ENCODE results near the gene GOLGA8T.
"Not testable (repeated sequence)": the region's sequence is repeated elsewhere in the genome, so short reads cannot be mapped to it uniquely, and the experiment has no call there.

Gene GOLGA8T

DNA sequence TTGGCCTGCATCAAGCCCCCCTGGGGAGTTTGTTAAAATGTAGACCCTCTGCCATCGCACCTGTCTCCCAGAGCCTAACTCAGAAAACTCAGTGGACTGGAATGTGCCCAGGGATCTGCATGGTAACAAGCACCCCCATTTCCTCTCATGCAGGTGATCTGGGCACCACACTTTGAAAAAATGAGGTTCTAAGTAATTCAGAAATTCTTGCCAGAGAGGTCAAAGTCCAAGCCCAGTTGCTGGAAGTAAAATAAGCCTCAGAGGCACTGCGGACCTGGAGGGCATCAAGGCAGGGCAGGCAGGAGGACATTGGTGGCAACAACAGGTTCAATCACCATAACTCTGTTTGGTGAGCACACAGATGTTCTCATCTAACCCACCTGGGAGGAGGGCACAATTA, 33.0 kb downstream of the GOLGA8T start:
- not testable (repeated sequence) for H2BK120ac ChIP-seq (ENCODE audit: low read depth, low read length); H3K14ac ChIP-seq (ENCODE audit: low read length); H2BK12ac ChIP-seq (ENCODE audit: low read length); H3K4me1 ChIP-seq (ENCODE audit: control insufficient read depth in 2 of 2, insufficient read depth in 1 of 2, low read depth in 1 of 2, low read length in 2 of 2); H3K4me2 ChIP-seq (ENCODE audit: insufficient read depth, low read length, poor library complexity, severe bottlenecking); H3K4me3 ChIP-seq (ENCODE audit: low read length in 2 of 2); H3K27ac ChIP-seq (replicated peaks; ENCODE audit: low read length); H2BK15ac ChIP-seq (ENCODE audit: low read length); H3K27me3 ChIP-seq (ENCODE audit: control insufficient read depth in 3 of 3, insufficient read depth in 3 of 3, low read depth in 1 of 3, low read length in 3 of 3); H4K91ac ChIP-seq (ENCODE audit: low read depth, low read length, poor library complexity); H4K8ac ChIP-seq (ENCODE audit: low read depth, low read length); H3K4ac ChIP-seq (ENCODE audit: low read length); H2AFZ ChIP-seq (ENCODE audit: low read length); H3K36me3 ChIP-seq (replicated peaks in 1 of 2; ENCODE audit: control insufficient read depth in 2 of 2, insufficient read depth in 2 of 2, low read length in 2 of 2); H3K23ac ChIP-seq (ENCODE audit: low read depth, low read length, poor library complexity); H2AK5ac ChIP-seq (ENCODE audit: low read depth, low read length); H3K9me3 ChIP-seq (replicated peaks in 1 of 2; ENCODE audit: control insufficient read depth in 2 of 2, insufficient read depth in 1 of 2, low read depth in 1 of 2, low read length in 2 of 2); H3K9ac ChIP-seq (ENCODE audit: low read depth, low read length, poor library complexity); H3K79me1 ChIP-seq (ENCODE audit: low read depth, low read length); H2BK5ac ChIP-seq (ENCODE audit: low read length); DNase-seq (ENCODE audit: low spot score); H3K18ac ChIP-seq (ENCODE audit: low read length)
- no CpG with 5 or more reads among the region's 2 CpGs for WGBS, 2 donors (ENCODE audit: extremely low coverage in 2 of 2, insufficient read length in 2 of 2, insufficient replicate concordance in 1 of 2)

DNA sequence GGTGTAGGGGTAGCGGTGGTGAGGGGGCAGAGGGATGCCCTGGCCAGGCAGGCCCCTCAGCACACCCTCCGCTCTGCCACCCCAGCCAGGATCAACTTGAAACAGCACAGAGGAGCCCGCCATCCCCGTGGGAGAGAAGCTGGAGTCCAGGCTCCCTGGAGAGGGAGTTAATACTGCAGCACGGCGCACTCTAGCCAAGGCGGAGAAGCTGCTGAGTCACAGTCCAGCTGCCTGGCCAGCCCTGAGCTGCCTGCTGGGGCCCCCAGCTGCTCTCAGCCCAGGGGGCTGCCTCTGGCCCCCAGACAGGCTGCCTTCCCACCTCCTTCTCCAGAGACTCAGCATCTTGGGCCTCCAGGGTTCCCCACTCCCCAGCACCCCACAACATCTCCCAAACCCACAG, 36.6 kb downstream of the GOLGA8T start:
- H2BK120ac ChIP-seq (ENCODE audit: low read depth, low read length); H3K4ac ChIP-seq (ENCODE audit: low read length); H3K4me1 ChIP-seq (ENCODE audit: control insufficient read depth in 2 of 2, insufficient read depth in 1 of 2, low read depth in 1 of 2, low read length in 2 of 2); H3K23ac ChIP-seq (ENCODE audit: low read depth, low read length, poor library complexity); H3K4me3 ChIP-seq (ENCODE audit: low read length in 2 of 2); H3K36me3 ChIP-seq (replicated peaks in 1 of 2; ENCODE audit: control insufficient read depth in 2 of 2, insufficient read depth in 2 of 2, low read length in 2 of 2); H2AK5ac ChIP-seq (ENCODE audit: low read depth, low read length); H2BK15ac ChIP-seq (ENCODE audit: low read length); H2BK5ac ChIP-seq (ENCODE audit: low read length); H4K8ac ChIP-seq (ENCODE audit: low read depth, low read length); H3K27me3 ChIP-seq (ENCODE audit: control insufficient read depth in 3 of 3, insufficient read depth in 3 of 3, low read depth in 1 of 3, low read length in 3 of 3); H4K91ac ChIP-seq (ENCODE audit: low read depth, low read length, poor library complexity); H3K14ac ChIP-seq (ENCODE audit: low read length); H2BK12ac ChIP-seq (ENCODE audit: low read length); H3K4me2 ChIP-seq (ENCODE audit: insufficient read depth, low read length, poor library complexity, severe bottlenecking); H3K9ac ChIP-seq (ENCODE audit: low read depth, low read length, poor library complexity); H3K9me3 ChIP-seq (replicated peaks in 1 of 2; ENCODE audit: control insufficient read depth in 2 of 2, insufficient read depth in 1 of 2, low read depth in 1 of 2, low read length in 2 of 2); H2AFZ ChIP-seq (ENCODE audit: low read length); DNase-seq (ENCODE audit: low spot score); H3K79me1 ChIP-seq (ENCODE audit: low read depth, low read length); H3K18ac ChIP-seq (ENCODE audit: low read length); H3K27ac ChIP-seq (replicated peaks; ENCODE audit: low read length): not testable (repeated sequence)
- no CpG with 5 or more reads among the region's 7 CpGs for WGBS, 2 donors (ENCODE audit: extremely low coverage in 2 of 2, insufficient read length in 2 of 2, insufficient replicate concordance in 1 of 2)

DNA sequence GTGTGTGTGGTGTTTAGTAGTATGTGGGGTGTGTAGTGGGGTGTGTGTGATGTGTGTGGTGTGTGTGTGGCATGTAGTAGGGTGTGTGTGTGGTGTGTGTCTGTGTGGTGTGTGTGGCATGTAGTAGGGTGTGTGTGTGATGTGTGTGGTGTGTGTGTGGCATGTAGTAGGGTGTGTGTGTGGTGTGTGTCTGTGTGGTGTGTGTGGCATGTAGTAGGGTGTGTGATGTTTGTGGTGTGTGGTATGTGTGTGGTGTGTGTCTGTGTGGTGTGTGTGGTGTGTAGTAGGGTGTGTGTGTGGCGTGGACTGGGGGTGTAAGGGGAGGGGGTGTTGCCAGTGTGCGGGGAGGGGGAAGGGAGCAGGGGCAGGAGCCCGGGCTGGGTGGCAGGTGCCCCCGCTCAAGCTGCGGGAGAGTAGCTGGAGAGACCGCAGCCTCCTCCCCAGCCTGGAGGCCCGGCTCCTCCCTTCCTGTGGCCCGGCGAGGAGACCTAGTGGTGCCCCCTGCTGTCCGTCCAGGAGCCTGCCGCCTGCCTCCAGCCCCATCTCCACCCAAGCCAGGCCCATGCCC, 38.3 kb downstream of the GOLGA8T start:
- not testable (repeated sequence) for H2BK120ac ChIP-seq (ENCODE audit: low read depth, low read length); H3K9me3 ChIP-seq (replicated peaks in 1 of 2; ENCODE audit: control insufficient read depth in 2 of 2, insufficient read depth in 1 of 2, low read depth in 1 of 2, low read length in 2 of 2); H3K79me1 ChIP-seq (ENCODE audit: low read depth, low read length); H3K4me2 ChIP-seq (ENCODE audit: insufficient read depth, low read length, poor library complexity, severe bottlenecking); DNase-seq (ENCODE audit: low spot score); H2BK5ac ChIP-seq (ENCODE audit: low read length); H3K23ac ChIP-seq (ENCODE audit: low read depth, low read length, poor library complexity); H3K18ac ChIP-seq (ENCODE audit: low read length); H2AFZ ChIP-seq (ENCODE audit: low read length); H4K91ac ChIP-seq (ENCODE audit: low read depth, low read length, poor library complexity); H3K27ac ChIP-seq (replicated peaks; ENCODE audit: low read length); H3K9ac ChIP-seq (ENCODE audit: low read depth, low read length, poor library complexity); H3K27me3 ChIP-seq (ENCODE audit: control insufficient read depth in 3 of 3, insufficient read depth in 3 of 3, low read depth in 1 of 3, low read length in 3 of 3); H3K4me1 ChIP-seq (ENCODE audit: control insufficient read depth in 2 of 2, insufficient read depth in 1 of 2, low read depth in 1 of 2, low read length in 2 of 2); H3K36me3 ChIP-seq (replicated peaks in 1 of 2; ENCODE audit: control insufficient read depth in 2 of 2, insufficient read depth in 2 of 2, low read length in 2 of 2)
- peak overlapping the region; percentile 84 for H2BK12ac ChIP-seq (ENCODE audit: low read length)
- peak overlapping the region; percentile 49 for H3K14ac ChIP-seq (ENCODE audit: low read length)
- H3K4me3 ChIP-seq (ENCODE audit: low read length in 2 of 2), result peak overlapping the region in 1 of 2 donors; percentile 70
- WGBS, 2 donors (ENCODE audit: extremely low coverage in 2 of 2, insufficient read length in 2 of 2, insufficient replicate concordance in 1 of 2), result no CpG with 5 or more reads among the region's 11 CpGs
- H2BK15ac ChIP-seq (ENCODE audit: low read length), result peak overlapping the region; percentile 18
- H2AK5ac ChIP-seq (ENCODE audit: low read depth, low read length), result peak overlapping the region; percentile 30
- peak overlapping the region; percentile 32 for H3K4ac ChIP-seq (ENCODE audit: low read length)
- H4K8ac ChIP-seq (ENCODE audit: low read depth, low read length), result peak overlapping the region; percentile 99

DNA sequence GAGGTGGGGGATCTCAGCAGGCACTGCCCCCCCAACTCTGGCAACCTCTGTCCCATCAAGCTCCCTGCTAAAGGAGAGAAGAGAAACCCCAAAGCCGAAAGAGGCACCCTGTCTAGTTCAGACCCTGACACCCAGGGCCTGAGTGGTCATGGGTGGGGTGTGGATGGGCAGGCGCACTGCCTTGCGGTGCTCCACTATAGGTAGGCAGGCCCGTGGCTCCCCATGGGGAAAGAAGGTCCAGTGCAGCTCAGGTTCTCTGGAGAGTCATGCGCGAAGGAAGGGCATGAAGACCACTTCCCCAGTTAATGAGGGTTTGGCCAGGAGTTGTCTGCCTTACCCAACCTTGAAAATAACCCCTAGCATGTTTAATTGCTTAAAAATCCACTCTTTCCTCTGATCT, 40.4 kb downstream of the GOLGA8T start:
- H2AFZ ChIP-seq (ENCODE audit: low read length); H3K9me3 ChIP-seq (replicated peaks in 1 of 2; ENCODE audit: control insufficient read depth in 2 of 2, insufficient read depth in 1 of 2, low read depth in 1 of 2, low read length in 2 of 2); H2BK120ac ChIP-seq (ENCODE audit: low read depth, low read length); H3K79me1 ChIP-seq (ENCODE audit: low read depth, low read length); H3K14ac ChIP-seq (ENCODE audit: low read length); H2BK12ac ChIP-seq (ENCODE audit: low read length); H3K9ac ChIP-seq (ENCODE audit: low read depth, low read length, poor library complexity); H2BK15ac ChIP-seq (ENCODE audit: low read length); H3K23ac ChIP-seq (ENCODE audit: low read depth, low read length, poor library complexity); H4K8ac ChIP-seq (ENCODE audit: low read depth, low read length); H4K91ac ChIP-seq (ENCODE audit: low read depth, low read length, poor library complexity); H3K18ac ChIP-seq (ENCODE audit: low read length); H3K36me3 ChIP-seq (replicated peaks in 1 of 2; ENCODE audit: control insufficient read depth in 2 of 2, insufficient read depth in 2 of 2, low read length in 2 of 2); H3K27me3 ChIP-seq (ENCODE audit: control insufficient read depth in 3 of 3, insufficient read depth in 3 of 3, low read depth in 1 of 3, low read length in 3 of 3); H3K4me1 ChIP-seq (ENCODE audit: control insufficient read depth in 2 of 2, insufficient read depth in 1 of 2, low read depth in 1 of 2, low read length in 2 of 2); H3K4ac ChIP-seq (ENCODE audit: low read length); H3K27ac ChIP-seq (replicated peaks; ENCODE audit: low read length); H2AK5ac ChIP-seq (ENCODE audit: low read depth, low read length); H3K4me2 ChIP-seq (ENCODE audit: insufficient read depth, low read length, poor library complexity, severe bottlenecking); H2BK5ac ChIP-seq (ENCODE audit: low read length); H3K4me3 ChIP-seq (ENCODE audit: low read length in 2 of 2); DNase-seq (ENCODE audit: low spot score): not testable (repeated sequence)
- WGBS, 2 donors (ENCODE audit: extremely low coverage in 2 of 2, insufficient read length in 2 of 2, insufficient replicate concordance in 1 of 2), result no CpG with 5 or more reads among the region's 6 CpGs
